Vagina (tissue), 2 donors: ENCODE data around the gene DHX40.

ENCODE experiments used
- POLR2AphosphoS5 ChIP-seq, 2 donors: sonication (generic); formaldehyde crosslinking; IDR thresholded peaks; one replicate each; pipeline ENCODE4 v1.9.0; 2017; ENCODE audit warnings: antibody characterized with exemption in 2 of 2, mild to moderate bottlenecking in 2 of 2, low read depth in 1 of 2; ENCODE audit not compliant: insufficient read depth in 1 of 2
- TF ChIP-seq, protein P1 (sequence below), 3 experiments: fragments of 450-650 bp in 2 of 3; fragments of 200-600 bp in 1 of 3; sonication (generic) in 1 of 3; IDR thresholded peaks; one replicate each; pipeline ENCODE4 v1.5.1; 2017 to 2019; ENCODE audit warnings: antibody characterized with exemption in 3 of 3, mild to moderate bottlenecking in 2 of 3, moderate library complexity in 2 of 3

DNA sequence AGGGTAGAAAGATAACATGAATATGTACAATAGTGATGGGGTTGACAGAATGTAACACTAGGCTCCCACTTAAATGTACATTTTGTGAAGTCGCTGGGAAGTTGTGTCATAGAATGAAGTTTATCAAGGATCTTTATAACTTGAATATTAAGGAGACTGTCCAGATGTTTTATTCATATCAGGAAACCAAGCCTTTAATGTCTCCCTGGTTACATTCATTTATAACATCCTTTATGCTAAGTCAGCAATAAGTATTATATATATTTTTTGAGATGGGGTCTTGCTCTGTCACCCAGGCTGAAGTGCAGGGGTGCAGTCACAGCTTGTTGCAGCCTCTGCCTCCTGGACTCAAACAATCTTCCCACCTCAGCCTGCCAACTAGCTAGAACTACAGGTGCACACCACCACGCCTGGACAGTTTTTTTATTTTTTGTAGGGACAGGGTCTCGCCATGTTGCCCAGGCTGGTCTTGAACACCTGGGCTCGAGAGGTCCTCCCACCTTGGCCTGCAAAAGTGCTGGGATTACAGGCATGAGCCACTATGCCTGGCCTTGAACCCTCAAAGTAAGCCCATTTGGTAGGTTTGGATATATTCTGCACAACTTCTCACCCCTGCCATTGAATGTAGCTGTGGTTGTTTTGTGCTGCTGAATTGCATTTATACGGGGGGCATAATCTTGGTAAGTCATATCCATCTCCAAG, 68.4 kb downstream of the DHX40 start:
- TF ChIP-seq POLR2AphosphoS5 (IDR thresholded peaks at IDR 0.05; ENCODE audit: insufficient read depth in 1 of 2, low read depth in 1 of 2): no peak
- TF ChIP-seq, protein P1, sequence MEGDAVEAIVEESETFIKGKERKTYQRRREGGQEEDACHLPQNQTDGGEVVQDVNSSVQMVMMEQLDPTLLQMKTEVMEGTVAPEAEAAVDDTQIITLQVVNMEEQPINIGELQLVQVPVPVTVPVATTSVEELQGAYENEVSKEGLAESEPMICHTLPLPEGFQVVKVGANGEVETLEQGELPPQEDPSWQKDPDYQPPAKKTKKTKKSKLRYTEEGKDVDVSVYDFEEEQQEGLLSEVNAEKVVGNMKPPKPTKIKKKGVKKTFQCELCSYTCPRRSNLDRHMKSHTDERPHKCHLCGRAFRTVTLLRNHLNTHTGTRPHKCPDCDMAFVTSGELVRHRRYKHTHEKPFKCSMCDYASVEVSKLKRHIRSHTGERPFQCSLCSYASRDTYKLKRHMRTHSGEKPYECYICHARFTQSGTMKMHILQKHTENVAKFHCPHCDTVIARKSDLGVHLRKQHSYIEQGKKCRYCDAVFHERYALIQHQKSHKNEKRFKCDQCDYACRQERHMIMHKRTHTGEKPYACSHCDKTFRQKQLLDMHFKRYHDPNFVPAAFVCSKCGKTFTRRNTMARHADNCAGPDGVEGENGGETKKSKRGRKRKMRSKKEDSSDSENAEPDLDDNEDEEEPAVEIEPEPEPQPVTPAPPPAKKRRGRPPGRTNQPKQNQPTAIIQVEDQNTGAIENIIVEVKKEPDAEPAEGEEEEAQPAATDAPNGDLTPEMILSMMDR (IDR thresholded peaks at IDR 0.05): no peak
